HG03571 (cell line): ENCODE results near the gene PSD4.

Experiments
- ATAC-seq: cut with Tn5 transposase; IDR thresholded peaks from one replicate; pipeline ENCODE4 v1.9.1; 2021; ENCODE audit not compliant: unreplicated experiment

The PSD4 gene

DNA sequence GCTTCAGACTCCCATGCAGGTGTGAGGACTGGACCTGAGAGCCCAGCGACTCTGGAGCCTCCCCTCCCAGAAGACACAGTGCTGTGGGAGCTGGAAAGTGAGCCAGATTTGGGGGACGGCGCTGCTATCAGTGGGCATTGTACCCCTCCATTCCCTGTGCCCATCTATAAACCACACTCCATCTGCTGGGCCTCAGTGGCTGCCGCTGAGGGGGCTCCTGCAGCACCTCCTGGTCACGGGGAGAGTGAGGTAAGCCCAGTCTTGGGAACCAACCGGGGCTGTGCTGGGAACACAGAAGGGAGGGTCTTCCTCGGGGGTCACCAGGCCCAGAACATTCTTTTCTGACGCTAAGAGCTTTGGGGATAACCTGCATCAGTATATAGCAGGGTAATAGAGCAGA, 9.5 kb downstream of the PSD4 start:
- no peak for ATAC-seq

- ATAC-seq = no peak
Measured at GRCh38 chr2:113183703-113184102, 9.9 kb downstream of the PSD4 start.

DNA sequence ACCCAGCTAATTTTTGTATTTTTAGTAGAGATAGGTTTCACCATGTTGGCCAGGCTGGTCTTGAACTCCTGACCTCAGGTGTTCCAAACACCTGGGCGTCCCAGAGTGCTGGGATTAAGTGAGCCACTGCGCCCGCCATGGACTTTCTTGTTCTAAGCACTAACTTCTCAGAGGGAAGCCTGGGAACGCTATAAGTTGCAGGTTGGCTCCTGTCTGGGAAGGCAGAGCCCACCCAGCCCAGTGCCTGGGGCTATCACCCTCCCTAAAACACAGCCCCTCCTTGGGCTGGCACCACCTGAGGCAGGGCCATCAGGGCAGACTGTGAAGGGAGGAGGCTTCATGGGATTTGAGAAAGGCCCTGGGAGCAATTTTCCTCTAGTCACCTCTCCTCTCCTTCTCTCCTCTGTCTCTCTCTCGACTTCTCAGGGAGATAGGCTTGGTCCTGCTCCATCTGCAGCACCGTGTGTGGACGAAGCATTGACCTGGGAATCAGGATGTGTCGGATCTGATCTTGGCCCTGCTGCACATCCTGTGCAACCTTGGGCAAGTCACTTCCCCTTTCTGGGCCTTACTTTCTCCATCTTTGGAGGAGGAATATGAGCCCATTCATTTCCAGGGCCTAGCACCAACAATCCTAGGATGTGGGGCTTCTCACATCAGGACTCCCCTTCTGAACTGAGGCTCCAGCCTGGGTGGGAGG, 10.9 kb downstream of the PSD4 start:
- no peak for ATAC-seq

GRCh38 chr2:113185664-113186432, 12.1 kb downstream of the PSD4 start:
- no peak for ATAC-seq

- no peak for ATAC-seq
Measured at GRCh38 chr2:113186433-113186796, 12.6 kb downstream of the PSD4 start.

- ATAC-seq = no peak
Measured at GRCh38 chr2:113187771-113188170, 14.0 kb downstream of the PSD4 start.

- ATAC-seq = no peak
Measured at GRCh38 chr2:113190871-113191270, 17.1 kb downstream of the PSD4 start.

GRCh38 chr2:113192459-113193100, 18.8 kb downstream of the PSD4 start:
- ATAC-seq = no peak

GRCh38 chr2:113195923-113196501, 22.2 kb downstream of the PSD4 start:
- ATAC-seq = no peak

- no peak for ATAC-seq
Measured at GRCh38 chr2:113196839-113197238, 23.1 kb downstream of the PSD4 start.

DNA sequence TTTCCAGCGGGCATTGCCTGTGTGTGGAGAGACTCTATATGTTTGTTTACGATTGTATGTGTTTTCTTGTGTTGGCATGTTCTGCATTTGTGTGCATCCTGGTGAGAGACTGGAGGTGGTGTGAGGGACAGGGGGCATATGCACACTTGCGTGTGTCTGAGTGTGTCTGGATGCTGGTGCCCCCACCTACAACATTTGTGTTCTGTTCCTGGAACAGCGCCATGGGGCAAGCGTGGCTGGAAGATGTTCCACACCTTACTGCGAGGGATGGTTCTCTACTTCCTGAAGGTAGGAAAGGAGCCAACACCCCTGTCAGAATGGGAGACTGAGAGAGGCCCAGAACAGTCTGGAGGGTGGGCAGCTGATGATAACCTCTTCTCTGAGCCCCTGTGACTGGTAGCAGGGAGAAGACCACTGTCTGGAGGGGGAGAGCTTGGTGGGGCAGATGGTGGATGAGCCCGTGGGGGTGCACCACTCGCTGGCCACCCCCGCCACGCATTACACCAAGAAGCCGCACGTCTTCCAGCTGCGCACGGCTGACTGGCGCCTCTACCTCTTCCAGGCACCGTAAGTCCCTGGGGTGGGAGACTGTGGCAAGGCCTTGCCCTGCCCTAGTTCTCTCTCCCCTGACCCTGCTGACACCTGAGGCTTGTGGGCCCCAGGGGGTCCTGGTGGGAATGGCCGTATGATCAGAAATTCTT, 23.7 kb downstream of the PSD4 start:
- ATAC-seq = no peak

- ATAC-seq = no peak
Measured at GRCh38 chr2:113198048-113198789, 24.4 kb downstream of the PSD4 start.

- ATAC-seq = peak; percentile 66
Measured at GRCh38 chr2:113198790-113199612, 25.2 kb downstream of the PSD4 start.

GRCh38 chr2:113200236-113200635, 26.5 kb downstream of the PSD4 start:
- ATAC-seq = no peak

DNA sequence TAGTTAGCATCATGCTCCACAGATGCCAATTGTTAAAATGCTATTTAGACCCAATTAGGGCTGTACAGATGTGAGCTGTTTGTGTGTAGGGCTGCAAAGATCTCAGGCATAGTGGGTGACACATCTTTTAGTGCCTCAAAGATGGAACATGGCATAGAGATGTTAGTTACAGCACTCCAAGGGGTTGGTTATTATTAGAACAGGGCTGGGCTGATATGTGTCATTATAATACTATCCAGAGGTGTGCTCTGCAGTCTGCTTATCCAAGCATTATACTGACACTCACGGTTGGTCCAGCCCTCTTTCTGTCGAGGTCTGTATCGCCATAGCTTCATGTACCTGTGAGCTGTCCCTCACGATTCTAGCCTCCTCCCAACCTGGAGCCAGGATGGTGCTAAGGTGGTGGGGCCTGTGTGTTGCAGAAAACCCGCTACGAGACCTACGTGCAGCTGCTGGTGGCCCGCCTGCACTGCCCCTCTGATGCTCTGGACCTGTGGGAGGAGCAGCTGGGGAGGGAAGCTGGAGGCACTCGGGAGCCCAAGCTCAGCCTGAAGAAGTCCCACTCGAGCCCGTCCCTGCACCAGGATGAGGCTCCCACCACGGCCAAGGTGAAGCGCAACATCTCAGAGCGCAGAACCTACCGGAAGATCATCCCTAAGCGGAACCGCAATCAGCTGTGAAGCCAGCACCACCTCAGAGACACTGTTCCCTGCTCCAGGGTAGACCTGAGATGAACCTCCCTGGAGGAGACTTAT, 27.1 kb downstream of the PSD4 start:
- no peak for ATAC-seq

DNA sequence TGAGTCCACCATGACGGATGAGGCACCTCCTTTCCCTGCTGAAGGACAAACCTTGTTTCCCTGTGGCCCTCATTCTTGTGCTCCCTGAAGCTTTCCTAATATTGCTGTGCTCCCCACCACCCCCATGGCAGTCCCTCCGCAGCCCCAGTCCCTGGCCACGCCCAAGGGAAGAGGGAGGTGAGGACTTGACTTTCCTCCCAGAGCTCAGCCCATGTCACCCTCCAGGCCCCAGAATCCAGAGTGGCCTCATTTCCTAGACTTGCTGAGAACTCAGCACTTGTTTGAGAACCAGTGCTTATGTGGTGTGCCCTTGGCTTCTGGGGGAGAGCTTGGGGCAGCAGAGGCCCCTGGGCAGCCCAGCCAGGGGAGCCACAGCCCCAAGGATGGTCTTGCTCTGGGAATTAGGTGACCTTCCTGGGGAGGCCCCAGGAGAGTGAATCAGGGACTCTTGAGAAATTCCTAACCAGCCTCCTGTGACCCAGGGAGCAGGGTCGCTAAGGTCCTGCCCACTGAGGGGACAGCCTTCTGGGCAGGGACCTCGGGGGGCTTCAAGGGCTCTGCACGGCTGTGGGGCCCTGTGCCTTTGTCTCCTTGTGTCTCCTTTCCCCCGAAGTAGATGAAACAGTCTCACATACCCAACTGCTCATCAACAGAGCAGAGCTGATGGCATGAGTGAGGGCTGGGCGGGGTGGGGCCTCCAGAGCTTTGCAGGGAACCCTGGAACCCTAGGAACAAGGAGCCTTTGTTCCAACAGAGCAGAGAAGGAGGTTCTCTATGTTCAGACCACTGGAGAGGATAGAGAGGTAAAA, 27.9 kb downstream of the PSD4 start:
- ATAC-seq = no peak

GRCh38 chr2:113202305-113203216, 28.8 kb downstream of the PSD4 start:
- no peak for ATAC-seq
